GM13977 (cell line): ENCODE results near the gene GAS2L2.
"Not testable (repeated sequence)": the region's sequence is repeated elsewhere in the genome, so short reads cannot be mapped to it uniquely, and the experiment has no call there.

ENCODE experiments used
- DNase-seq: peaks from one replicate; pipeline ENCODE4 v3.0.0; 2012; ENCODE audit warnings: low spot score
- CTCF ChIP-seq: IDR thresholded peaks from 2 replicates; pipeline ENCODE4 v1.5.1; 2012; ENCODE audit warnings: mild to moderate bottlenecking, control low read depth; ENCODE audit not compliant: insufficient read depth; ENCODE audit errors: extremely low read depth, missing control alignments
- in situ Hi-C: fragments of 300-500 bp; cut with MboI; formaldehyde crosslinking; loops from one replicate; pipeline ENCODE4 v1.12.0; 2022; ENCODE audit warnings: low sequenced_read_pairs, low pct_unique_long_range_greater_than_20kb, mixed read lengths, inconsistent platforms; ENCODE audit not compliant: unreplicated experiment

GAS2L2 gene

GRCh38 chr17:35709874-35710273, 43.2 kb downstream of the GAS2L2 start:
- no peak for DNase-seq
- in situ Hi-C loops: no loop called here
- TF ChIP-seq CTCF: no peak

- TF ChIP-seq CTCF: no peak
- in situ Hi-C loops: no loop called here
- DNase-seq: no peak
These were observed 44.1 kb downstream of the GAS2L2 start for GRCh38 chr17:35708951-35709350.

GRCh38 chr17:35708149-35708548, 44.9 kb downstream of the GAS2L2 start:
- TF ChIP-seq CTCF: no peak
- in situ Hi-C loops: no loop called here
- DNase-seq: no peak

GRCh38 chr17:35705705-35706104, 47.3 kb downstream of the GAS2L2 start:
- no peak for TF ChIP-seq CTCF
- DNase-seq: no peak
- in situ Hi-C loops: no loop called here

GRCh38 chr17:35705230-35705629, 47.8 kb downstream of the GAS2L2 start:
- in situ Hi-C loops: no loop called here
- no peak for DNase-seq
- no peak for TF ChIP-seq CTCF

GRCh38 chr17:35703308-35703707, 49.7 kb downstream of the GAS2L2 start:
- in situ Hi-C loops, DNase-seq: not testable (repeated sequence)

GRCh38 chr17:35701491-35701890, 51.5 kb downstream of the GAS2L2 start:
- TF ChIP-seq CTCF: no peak
- in situ Hi-C loops: no loop called here
- DNase-seq: no peak
